HG02981 (cell line): ENCODE measurements around the gene EVX2.
A peak's percentile ranks its signal among the peaks of the same experiment; 100 is the strongest.

ENCODE experiments used
- ATAC-seq: cut with Tn5 transposase; IDR thresholded peaks from one replicate; pipeline ENCODE4 v1.9.1; 2021; ENCODE audit warnings: mild to moderate bottlenecking, moderate library complexity; ENCODE audit not compliant: unreplicated experiment

The EVX2 gene

DNA sequence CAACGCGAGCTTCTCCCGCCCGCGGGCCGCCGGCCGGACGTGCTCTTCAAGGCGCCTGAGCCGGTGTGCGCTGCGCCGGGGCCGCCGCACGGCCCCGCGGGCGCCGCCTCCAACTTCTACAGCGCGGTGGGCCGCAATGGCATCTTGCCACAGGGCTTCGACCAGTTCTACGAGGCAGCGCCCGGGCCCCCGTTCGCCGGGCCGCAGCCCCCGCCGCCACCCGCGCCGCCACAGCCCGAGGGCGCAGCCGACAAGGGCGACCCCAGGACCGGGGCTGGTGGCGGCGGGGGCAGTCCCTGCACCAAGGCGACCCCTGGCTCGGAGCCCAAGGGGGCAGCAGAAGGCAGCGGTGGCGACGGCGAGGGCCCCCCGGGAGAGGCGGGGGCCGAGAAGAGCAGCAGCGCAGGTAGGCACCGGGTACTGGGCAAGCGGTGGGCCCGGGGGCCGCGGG lies 24.0 kb upstream of the EVX2 start:
- ATAC-seq = no peak

DNA sequence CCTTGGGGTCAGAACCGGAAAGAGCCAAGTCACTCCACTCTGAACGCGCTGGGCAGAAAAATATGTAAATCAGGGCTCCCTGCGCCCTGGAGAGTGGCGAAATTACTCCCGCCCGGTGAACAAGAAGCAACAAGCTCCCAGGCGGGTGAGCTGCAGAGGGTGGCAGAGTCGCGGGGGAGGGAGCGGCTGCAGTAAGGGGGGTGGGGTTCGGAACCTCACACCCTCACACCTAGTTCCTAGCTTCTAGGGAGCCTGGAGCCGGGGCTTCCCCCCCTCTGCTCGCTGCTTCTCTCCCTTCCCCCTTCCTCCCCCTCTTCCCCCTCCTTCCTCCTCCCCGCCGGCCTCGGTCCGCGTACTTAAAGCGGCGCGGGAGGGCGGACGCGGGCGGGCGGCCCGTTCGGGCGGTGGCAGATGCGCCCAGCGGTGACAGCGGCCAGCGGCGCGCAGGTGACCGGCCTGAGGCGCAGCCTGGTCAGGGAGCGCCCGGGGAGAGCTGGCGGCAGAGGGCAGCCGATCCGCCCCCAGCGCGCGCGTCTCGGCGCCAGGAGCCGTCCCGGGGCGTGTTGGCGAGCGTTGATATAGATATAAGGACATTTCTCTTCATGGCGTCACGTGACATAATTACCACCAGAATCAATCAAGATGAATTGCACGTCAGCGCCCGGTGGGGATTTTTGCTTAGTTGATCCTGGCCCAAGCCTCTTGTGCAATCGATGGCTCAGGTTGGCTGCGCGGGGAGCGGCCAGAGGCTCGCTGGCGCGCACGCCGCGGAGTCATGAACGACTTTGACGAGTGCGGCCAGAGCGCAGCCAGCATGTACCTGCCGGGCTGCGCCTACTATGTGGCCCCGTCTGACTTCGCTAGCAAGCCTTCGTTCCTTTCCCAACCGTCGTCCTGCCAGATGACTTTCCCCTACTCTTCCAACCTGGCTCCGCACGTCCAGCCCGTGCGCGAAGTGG lies 23.1 kb upstream of the EVX2 start, which contains the start of gene HOXD11:
TSS of gene HOXD11 (plus strand) at position 700 of the 959 bp plus-strand sequence. CDS start at position 776, 76 bp downstream.
- no peak for ATAC-seq

DNA sequence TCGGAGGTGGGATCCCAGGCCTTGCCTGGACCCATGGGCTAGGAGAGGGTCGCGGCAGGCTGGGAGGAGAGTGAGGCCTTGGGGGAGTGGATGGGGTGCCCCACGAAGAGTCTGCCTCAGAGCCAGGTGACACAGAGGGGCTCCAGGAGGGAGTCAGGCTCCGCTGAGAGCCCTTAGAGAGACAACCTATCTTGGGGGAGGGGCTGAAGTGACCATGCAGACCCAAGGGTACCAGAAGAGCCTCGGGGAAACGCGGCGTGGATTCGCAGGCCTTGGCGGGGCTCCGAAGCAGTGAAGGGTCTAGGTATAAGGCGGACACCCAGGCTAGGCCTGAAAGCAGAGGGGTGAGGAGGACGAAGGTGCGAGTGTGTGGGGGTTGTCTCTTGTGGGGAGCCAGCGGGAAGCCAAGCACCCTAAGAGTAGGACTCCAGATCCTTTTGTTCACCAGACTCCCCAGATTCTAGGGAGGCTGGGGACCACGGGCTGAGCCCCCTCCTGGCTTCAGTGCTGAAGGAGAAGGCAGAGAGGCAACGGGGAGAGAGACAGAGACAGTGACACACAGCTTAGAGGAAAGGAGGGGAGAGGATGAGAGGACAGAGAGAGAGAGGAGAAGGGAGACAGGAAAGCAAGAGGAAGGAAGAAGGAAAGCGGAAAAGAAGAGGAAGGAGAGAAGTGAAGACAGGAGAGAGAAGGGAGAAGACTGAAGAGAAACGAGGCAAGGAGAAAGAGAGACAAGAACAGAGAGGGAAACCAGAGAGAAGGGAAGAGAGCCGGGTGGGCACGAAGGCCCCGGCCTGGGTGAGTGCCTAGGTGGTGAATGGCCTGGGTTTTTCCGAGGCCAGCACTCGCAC lies 22.2 kb upstream of the EVX2 start:
- ATAC-seq = no peak

DNA sequence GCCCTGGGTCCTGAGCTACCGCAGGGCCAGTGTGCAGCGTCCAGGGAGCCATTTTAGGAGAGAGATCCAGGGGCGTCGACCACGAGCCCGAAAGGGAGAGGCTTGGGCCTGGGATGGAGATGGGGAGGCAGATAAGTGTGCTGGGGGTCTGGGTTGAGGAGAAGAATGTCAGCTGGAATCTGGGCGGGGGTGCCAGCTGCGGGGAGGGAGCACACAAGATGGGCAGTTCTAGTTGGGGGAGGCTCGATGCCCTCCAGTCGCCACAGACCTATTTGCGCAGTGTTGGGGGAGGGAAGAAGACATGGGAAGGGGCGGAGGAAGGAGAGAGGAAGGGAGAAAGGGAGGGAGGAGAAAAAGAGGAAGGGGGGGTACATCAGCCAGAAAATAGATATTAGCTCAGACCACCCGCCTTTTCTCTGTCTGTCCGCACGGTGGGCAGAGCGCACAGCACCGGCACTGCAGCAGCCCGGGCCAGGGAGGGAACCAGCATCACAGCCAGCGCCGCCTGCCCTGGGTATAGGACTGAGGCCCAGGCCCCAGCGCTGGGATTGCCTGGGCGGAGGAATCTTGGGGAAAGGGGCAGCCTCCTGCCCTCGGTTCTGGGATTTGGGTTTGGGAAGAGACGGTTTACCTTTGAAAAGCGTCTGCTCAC lies 21.4 kb upstream of the EVX2 start:
- no peak for ATAC-seq

DNA sequence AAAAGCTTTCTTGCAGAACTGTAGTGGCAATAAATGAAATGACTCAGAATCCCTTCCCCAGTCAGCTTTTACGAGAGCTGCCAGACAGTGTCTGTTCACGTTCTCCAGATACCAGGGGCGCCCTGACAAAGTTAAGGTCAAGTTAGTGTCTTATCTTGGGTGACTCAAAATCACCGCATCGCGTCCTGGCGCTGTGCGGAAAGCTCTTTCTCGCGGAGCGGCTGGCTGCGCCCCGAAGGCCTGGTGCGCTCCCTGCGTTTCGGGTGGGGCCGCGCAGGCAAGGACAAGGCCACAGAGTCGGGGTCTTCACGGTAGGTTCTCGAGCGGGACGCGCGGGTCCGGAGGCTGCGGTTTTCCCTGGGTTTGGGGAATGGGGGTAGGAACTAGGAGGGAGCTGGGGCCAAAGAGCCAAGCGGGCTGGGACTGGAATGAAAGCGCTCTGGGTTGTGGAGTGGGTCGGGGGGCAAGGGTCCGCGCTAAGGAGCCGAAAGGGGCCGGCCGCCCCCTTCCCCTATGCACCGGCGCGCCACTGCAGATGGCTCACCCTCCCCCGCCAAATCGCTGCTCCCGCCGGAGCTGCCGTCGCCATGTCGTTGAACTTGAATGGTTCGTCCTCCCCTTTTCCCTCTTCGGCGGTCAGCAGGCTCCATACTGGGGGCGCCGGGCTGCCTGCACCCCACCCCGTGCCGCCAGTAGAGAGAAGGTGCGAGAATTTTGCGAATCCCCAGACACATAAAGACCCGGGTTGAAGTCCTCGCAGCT lies 20.7 kb upstream of the EVX2 start:
- no peak for ATAC-seq

DNA sequence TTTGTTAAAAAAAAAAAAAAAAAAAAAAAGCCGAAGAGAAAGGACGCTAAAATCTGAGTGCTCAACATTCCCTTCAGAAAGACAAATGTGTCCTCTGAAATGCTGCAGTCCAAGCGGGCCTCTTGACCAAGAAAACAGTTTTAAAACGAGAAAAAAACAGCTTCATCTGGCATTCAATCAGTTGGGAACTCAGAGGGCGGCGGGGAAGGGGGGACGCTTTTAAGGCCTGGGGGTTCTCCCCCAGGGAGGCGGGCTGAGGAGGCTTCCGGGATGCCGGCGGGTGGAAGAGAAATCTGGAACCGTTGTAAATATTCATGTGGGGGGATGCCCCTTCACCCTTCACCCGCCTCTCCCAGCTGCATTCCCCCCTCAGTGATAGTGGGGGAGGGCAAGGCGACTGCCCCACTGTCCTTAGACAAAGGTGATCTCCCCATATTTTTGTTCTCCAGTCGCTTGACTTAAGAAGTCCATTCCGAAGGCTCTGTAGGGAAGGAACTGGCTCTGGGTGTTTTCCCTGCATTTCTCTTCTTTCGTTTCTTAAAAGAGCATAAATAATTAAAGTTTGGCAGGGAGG lies 20.1 kb upstream of the EVX2 start:
- no peak for ATAC-seq

DNA sequence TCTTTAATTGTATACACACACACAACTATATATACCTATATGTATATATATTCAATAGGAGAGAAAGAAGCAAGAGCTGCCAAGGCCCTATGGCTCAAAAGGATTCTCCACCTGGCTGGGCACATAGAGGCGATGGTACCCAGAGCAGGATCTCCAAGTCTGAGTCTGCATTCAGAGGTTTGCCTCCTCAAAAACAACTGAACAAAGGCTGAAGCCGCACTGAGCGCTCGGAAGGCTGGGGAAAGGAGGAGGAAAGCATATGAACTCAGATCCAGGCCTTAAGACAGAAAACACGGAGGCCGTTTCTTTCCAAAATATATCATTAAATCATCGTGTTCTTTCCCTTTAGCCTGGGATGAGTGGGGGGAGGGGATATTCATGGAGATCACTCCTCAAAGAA lies 19.4 kb upstream of the EVX2 start:
- ATAC-seq = no peak

DNA sequence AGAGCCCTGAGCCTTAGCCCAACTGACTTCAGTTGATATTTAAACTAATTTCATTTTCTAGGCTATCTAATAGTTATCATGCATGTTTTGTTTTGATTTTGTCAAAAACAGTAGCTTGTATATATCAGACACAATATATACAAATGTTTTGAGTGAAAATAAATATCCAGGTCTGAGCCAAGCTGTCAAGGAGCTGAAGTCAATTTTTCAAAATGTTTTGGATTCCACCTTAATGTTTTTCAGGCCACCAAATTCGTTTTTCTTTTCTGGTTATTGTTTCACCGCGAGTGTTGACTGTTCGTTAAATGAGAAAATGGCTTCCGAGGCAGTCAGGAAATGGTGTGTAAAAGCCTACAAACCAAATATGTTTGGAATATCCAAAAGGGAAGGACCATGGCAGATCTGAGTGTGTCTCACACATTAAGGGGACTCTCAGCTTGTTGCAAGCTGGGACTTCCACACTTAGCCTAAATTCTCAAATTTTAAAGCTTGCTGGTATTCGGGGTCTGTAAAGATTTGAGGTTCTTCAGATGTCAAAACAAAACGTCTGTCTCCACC lies 18.6 kb upstream of the EVX2 start:
- no peak for ATAC-seq

DNA sequence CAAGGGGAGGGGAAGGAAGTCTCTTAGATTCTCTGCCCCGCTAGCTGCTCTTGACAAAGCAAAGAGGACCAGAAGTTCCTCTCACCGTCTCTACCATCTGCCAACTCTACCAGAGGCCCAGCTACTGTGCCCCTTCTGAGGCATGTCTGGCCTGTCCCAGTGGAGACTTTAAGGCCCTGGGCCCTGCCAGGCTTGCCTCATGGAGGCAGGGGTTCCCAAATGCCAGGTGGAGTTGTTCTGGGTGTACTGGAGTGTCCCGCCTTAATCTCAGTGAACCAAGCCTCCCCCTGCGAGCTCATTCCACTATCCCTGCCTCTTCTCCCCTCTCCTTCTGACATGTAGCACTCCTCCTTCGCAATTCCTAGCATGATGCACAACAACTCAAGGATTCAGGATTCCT lies 18.1 kb upstream of the EVX2 start:
- no peak for ATAC-seq

DNA sequence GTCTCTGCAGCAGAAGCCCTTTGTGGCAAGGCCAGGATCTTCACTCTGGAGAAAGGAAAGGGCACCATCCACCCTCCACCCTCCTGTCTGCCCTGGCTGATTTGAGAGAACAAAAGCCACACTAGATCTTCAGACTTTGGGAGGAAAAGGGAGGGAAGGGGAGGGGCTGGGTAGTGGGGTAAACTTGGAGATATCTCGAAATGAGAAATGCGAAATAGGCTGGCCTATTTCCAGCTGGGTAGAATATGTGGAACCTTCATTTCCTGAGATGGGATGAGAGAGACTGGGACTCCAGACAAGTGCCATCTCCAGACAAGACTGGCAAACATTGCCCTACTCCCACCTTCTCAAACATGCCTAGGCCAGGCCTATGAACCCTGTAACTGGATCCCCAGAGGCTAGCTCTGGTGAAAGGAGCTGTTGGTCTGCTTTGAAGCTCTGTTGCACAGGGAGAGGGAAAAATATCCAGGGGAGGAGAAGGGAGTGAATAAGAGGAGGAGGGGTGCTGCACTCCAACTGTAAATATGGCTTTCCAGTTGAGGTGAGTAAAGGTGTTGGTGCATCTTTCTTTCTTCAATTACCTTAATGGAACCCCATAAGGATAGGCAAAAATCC lies 17.6 kb upstream of the EVX2 start:
- ATAC-seq = no peak

DNA sequence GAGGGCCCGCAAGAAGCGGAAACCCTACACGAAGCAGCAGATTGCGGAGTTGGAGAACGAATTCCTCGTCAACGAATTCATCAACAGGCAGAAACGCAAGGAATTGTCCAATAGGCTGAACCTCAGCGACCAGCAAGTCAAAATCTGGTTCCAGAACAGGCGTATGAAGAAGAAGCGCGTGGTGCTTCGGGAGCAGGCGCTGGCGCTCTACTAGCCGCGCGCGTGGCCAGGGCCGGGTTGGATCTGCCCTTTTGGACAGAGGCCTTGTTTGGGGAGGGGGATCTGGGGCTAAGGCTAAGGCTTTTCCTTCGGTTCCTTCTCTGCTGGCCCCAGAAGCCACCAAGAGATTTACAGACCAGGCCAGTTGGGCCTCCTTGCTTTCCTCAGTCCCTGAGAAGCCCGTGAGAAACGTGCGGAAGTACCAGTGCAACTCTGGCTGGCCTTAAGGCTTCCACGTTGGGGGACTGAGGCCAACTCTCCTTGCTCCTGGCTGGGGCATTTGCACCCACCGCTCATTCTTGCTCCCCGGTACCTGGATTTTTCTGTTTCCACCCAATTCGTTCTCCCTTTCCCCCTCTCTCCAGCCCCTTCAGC lies 16.9 kb upstream of the EVX2 start:
- no peak for ATAC-seq

DNA sequence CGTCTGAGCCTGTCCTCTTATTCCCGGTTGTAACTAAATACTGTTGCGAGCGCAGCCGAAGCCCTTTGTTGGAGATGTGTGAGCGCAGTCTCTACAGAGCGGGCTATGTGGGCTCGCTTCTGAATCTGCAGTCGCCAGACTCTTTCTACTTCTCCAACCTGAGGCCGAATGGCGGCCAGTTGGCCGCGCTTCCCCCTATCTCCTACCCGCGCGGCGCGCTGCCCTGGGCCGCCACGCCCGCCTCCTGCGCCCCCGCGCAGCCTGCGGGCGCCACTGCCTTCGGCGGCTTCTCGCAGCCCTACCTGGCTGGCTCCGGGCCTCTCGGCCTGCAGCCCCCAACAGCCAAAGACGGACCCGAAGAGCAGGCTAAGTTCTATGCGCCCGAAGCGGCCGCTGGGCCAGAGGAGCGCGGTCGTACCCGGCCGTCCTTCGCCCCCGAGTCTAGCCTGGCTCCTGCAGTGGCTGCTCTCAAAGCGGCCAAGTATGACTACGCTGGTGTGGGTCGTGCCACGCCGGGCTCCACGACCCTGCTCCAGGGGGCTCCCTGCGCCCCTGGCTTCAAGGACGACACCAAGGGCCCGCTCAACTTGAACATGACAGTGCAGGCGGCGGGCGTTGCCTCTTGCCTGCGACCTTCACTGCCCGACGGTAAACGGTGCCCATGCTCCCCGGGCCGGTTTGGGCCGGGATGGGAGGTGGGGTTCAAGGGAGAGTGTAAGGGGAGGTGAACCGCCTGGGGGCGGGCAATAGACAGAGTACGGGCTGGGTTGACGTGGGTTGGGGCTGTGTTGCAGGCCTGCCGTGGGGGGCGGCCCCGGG lies 16.2 kb upstream of the EVX2 start, which contains the start of gene HOXD12:
TSS of gene HOXD12 (plus strand) at position 68 of the 819 bp plus-strand sequence. CDS start at position 75, 7 bp downstream.
- ATAC-seq = no peak

DNA sequence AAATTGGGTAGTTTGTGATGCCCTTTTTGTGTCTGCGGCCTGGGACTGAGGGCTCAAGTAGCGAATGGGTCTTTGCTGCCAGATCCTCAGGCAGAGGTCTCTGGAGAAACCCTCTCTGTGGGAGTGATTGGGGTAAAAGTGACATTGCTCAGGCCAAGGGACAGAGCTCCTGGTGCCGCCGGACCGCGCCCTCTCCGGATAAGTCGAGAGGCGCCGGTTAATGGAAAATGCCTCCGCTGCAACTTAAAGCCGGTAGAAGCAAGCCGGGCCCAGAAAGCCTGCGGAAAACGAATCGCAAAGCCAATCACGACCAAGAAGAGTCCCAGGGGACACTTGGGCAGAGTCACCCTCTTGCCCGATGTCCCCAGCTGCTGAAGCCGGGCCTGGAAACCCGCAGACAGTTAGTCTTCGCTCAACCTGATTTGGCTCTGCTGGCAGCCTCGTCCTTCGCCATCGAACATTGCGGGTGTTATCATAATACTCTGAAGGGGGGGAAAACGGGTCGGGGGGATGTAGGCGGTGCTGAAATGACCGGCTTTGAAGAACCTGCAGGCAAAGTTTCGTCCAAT lies 15.5 kb upstream of the EVX2 start:
- ATAC-seq = no peak

DNA sequence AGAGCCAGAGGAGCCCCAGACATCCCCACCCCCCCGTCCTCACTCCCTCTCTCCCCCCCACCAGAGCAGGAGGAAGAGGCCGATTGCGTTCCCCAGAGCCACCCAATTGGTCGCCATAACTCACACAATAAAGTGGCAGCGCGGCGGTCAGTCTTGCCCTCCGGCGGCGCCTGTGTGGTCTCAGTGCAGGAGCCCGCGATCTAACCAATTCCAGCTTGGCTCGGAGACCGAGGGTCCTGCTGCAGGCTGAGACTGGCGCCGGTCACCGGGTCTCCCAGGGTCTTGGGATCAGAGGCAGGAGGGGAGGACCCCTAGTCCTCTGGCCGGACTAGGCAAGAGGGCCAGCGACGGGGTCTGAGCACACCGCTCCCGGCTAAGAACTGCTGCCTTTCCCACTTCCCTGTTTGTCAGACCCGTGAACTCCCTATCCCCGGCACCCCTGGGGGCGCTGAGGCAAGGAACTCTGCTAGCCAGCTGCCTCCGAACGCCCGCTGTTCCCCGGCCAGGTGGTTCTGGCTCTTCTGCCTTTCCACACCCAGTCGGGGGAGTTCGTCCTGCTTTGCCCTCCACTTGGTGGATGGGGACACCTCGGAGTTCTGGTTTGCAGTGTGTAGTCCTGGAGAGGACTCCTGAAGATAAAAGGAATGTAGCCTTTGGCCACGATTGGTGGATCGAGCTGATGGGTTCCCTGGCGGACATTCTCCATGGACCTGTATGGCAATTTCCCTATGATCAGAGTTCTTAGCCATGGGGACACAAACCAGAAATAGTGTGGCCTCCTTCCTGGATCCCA lies 14.8 kb upstream of the EVX2 start:
- no peak for ATAC-seq

DNA sequence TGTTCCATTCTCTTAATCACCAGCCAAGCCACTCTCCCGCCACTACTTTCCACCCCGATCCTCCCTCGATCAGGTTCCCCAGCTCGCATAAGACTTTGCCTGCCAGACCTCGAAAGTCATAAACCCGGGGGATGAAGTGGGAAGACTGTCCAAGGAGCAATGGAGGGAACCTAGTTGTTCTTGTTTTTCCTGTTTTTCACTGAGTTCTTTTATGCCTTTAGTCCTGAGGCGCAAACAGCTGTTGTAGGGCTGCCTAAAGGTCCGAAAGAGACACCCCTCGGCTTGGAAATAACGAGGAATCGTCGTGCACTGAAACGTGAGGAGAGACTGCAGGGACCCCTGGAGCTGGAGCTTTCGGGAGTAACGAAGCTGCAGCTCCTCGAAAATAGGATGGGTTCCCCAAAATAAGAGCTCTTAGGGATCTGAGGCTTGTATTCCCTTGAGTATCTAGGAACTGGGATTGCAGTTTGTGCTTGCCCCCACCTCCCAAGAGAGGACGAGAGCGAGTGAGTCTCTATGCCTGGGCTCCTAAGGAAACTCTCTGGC lies 14.1 kb upstream of the EVX2 start:
- ATAC-seq = no peak

DNA sequence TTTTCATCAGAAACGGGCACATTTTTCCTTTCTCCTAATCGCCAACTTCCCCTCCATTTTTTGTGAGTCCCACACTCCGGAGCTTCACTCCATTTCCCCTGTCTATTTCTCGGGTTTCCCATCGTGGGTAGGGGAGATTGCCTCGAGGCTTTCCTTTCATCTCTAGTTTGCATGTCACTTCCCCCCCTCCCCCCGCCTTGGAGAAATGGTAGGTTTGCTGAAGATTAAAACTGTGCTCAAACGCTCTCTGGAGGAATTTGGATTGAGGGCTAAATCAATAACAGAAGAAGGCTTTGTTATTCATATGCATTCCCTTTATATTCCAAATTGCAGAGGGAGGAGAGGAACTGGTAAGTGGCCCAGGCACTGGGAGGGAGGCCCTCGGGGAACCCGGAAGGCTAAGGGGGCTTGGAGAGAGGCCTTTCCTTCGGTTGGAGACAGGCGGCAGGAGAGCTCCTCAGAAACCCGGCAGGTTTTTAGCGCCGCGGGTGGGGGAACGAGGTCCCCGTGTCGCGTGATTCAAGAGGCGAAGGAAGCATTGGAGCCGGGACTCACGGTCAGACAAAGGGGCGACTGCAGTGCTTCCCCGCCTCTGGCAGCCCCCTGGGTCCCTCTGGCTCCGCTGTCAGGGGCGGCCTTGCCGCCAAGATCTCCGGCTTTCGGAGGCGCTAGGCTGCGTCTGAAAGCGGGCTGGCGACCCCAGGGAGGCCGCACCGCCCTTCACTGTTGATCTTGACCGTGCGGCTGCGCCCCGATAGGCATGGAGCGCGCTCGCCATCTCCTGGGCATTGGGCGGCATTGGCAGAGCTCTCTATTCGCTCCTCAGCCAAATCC lies 13.4 kb upstream of the EVX2 start:
- peak; percentile 69 for ATAC-seq
